ENCODE data around the gene DNAAF8. TPM values are rescaled to one million over a fixed set of nuclear protein-coding genes. Genes with fewer than 3 reads are reported as not detected.

DNAAF8 gene
- total RNA-seq, 1 experiment from 2014 or later: 2.4 TPM

DNA sequence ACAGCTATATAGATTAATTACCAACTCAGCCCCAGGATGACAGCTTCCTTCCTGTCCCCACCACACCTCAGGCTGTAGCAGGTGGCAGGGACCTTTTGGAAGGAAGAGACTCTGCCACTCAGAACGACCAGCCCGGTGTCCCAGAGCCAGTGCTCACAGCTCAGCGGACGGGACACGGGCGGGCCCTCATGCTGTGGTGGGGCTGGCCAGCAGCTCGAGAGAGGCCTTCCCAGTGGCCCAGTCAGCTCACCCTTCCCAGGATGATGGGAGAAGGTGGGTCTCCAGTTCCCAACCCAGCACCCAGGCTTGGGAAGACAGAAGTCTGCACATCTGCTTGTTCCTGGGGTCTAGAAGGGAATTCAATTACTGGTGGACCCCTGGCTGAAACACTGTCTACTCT, 30.4 kb upstream of the DNAAF8 start:
- H3K9me2 ChIP-seq (ENCODE audit: insufficient read depth): no peaks in the 10 kb centered on the region

GRCh38 chr16:4704491-4704890, 29.8 kb upstream of the DNAAF8 start:
- Histone ChIP-seq H2AFZ (no peak overlapping the region), H3K4me1 (replicated peaks; ENCODE audit: insufficient read depth) (no peaks in the 10 kb centered on the region), H3K9me3 (ENCODE audit: insufficient read depth, low read depth) (no peaks in the 10 kb centered on the region), H3K4me3 (no peak overlapping the region), H3K27ac (no peak overlapping the region), H3K27me3 (ENCODE audit: insufficient read depth, low read depth) (no peaks in the 10 kb centered on the region), H3K9me2 (ENCODE audit: insufficient read depth) (no peaks in the 10 kb centered on the region), H3F3A (ENCODE audit: insufficient read depth, low read depth) (peaks cover 5% of the 10 kb centered on the region; the same call in 1 of the 2 replicates), H3K36me3 (ENCODE audit: low read depth) (peaks cover 4% of the 10 kb centered on the region; the same call in 1 of the 2 replicates), H4K20me1 (ENCODE audit: insufficient read depth) (no peaks in the 10 kb centered on the region), H3K79me2 (ENCODE audit: low read depth) (no peaks in the 10 kb centered on the region), H3K4me2 (no peak overlapping the region)
- CTCF ChIA-PET: no interaction called here
- no TSS peak for BruUV-seq (replicated peaks)
- DNase-seq: no peak
- intact Hi-C loops (cut with micrococcal nuclease; ENCODE audit: unreplicated experiment): no loop called here
- POLR2A ChIA-PET (ENCODE audit: unreplicated experiment): no interaction called here
- TF ChIP-seq EZH2 (IDR thresholded peaks at IDR 0.05; ENCODE audit: low read depth): no peak
- TF ChIP-seq, protein P1, sequence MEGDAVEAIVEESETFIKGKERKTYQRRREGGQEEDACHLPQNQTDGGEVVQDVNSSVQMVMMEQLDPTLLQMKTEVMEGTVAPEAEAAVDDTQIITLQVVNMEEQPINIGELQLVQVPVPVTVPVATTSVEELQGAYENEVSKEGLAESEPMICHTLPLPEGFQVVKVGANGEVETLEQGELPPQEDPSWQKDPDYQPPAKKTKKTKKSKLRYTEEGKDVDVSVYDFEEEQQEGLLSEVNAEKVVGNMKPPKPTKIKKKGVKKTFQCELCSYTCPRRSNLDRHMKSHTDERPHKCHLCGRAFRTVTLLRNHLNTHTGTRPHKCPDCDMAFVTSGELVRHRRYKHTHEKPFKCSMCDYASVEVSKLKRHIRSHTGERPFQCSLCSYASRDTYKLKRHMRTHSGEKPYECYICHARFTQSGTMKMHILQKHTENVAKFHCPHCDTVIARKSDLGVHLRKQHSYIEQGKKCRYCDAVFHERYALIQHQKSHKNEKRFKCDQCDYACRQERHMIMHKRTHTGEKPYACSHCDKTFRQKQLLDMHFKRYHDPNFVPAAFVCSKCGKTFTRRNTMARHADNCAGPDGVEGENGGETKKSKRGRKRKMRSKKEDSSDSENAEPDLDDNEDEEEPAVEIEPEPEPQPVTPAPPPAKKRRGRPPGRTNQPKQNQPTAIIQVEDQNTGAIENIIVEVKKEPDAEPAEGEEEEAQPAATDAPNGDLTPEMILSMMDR (conservative IDR thresholded peaks at IDR 0.05): no peak

More for the DNA sequence above, 30.4 kb upstream of the DNAAF8 start:
- Histone ChIP-seq H3F3A (ENCODE audit: insufficient read depth, low read depth) (peaks cover 5% of the 10 kb centered on the region; the same call in 1 of the 2 replicates), H3K4me3 (no peak overlapping the region), H3K4me1 (replicated peaks; ENCODE audit: insufficient read depth) (no peaks in the 10 kb centered on the region), H4K20me1 (ENCODE audit: insufficient read depth) (no peaks in the 10 kb centered on the region), H3K9me3 (ENCODE audit: insufficient read depth, low read depth) (no peaks in the 10 kb centered on the region), H2AFZ (no peak overlapping the region), H3K4me2 (no peak overlapping the region), H3K79me2 (ENCODE audit: low read depth) (no peaks in the 10 kb centered on the region), H3K27ac (no peak overlapping the region), H3K36me3 (ENCODE audit: low read depth) (peaks cover 3% of the 10 kb centered on the region; the same call in 1 of the 2 replicates), H3K27me3 (ENCODE audit: insufficient read depth, low read depth) (no peaks in the 10 kb centered on the region)
- POLR2A ChIA-PET (ENCODE audit: unreplicated experiment): interaction anchor here (0.5 to 0.6 kb wide), 2 partner anchors 87 to 405 kb away, joined by 3 read pairs; no protein-coding TSS in a partner anchor
- BruUV-seq (replicated peaks): no TSS peak
- intact Hi-C loops (cut with micrococcal nuclease; ENCODE audit: unreplicated experiment): no loop called here
- TF ChIP-seq, protein P1 (conservative IDR thresholded peaks at IDR 0.05): no peak
- no peak for TF ChIP-seq EZH2 (IDR thresholded peaks at IDR 0.05; ENCODE audit: low read depth)
- CTCF ChIA-PET: no interaction called here
- DNase-seq: no peak

- Histone ChIP-seq H3K27ac (no peak overlapping the region), H3K9me2 (ENCODE audit: insufficient read depth) (no peaks in the 10 kb centered on the region), H3K4me1 (replicated peaks; ENCODE audit: insufficient read depth) (no peaks in the 10 kb centered on the region), H2AFZ (no peak overlapping the region), H3K4me3 (no peak overlapping the region), H3K4me2 (no peak overlapping the region), H4K20me1 (ENCODE audit: insufficient read depth) (no peaks in the 10 kb centered on the region), H3K36me3 (ENCODE audit: low read depth) (peaks cover 8% of the 10 kb centered on the region; the same call in 1 of the 2 replicates), H3K79me2 (ENCODE audit: low read depth) (no peaks in the 10 kb centered on the region), H3F3A (ENCODE audit: insufficient read depth, low read depth) (peaks cover 5% of the 10 kb centered on the region; the same call in 1 of the 2 replicates), H3K9me3 (ENCODE audit: insufficient read depth, low read depth) (no peaks in the 10 kb centered on the region), H3K27me3 (ENCODE audit: insufficient read depth, low read depth) (no peaks in the 10 kb centered on the region)
- CTCF ChIA-PET: no interaction called here
- no peak for TF ChIP-seq EZH2 (IDR thresholded peaks at IDR 0.05; ENCODE audit: low read depth)
- TF ChIP-seq, protein P1 (conservative IDR thresholded peaks at IDR 0.05): no peak
- BruUV-seq (replicated peaks): no TSS peak
- DNase-seq: no peak
- intact Hi-C loops (cut with micrococcal nuclease; ENCODE audit: unreplicated experiment): no loop called here
- POLR2A ChIA-PET (ENCODE audit: unreplicated experiment): no interaction called here
Measured at GRCh38 chr16:4704913-4705312, 29.4 kb upstream of the DNAAF8 start.

Data from PC-9 (cell line).